GM23338 (cell line): Measurements from ENCODE around the gene CRIP3. TPM values are rescaled to one million over a fixed set of nuclear protein-coding genes. Genes with fewer than 3 reads are reported as not detected.

ENCODE experiments used
- ATAC-seq: fragments of 200-7000 bp; cut with Tn5 transposase; 3 replicates; pipeline ENCODE4 v1.9.1; 2020
- DNase-seq: peaks from one replicate; pipeline ENCODE4 v3.0.0-alpha.2; 2015; ENCODE audit warnings: low spot score
- H2AFZ ChIP-seq: fragments of 200-600 bp; sonication (generic); 2 replicates; pipeline ENCODE4 v1.8.0; 2016; ENCODE audit warnings: antibody characterized with exemption, mild to moderate bottlenecking, moderate library complexity
- H3F3A ChIP-seq: fragments of 200-600 bp; sonication (generic); replicated peaks from 2 replicates; pipeline ENCODE4 v1.8.0; 2017; ENCODE audit warnings: antibody characterized with exemption, mixed run types, low read depth
- H3K27ac ChIP-seq: fragments of 200-600 bp; sonication (generic); 2 replicates; pipeline ENCODE4 v1.6.1; 2016; ENCODE audit warnings: low read depth
- H3K27me3 ChIP-seq: fragments of 200-600 bp; sonication (generic); 2 replicates; pipeline ENCODE4 v1.8.0; 2016; ENCODE audit warnings: mild to moderate bottlenecking, mixed run types, moderate library complexity; ENCODE audit not compliant: insufficient read depth
- H3K36me3 ChIP-seq: fragments of 200-600 bp; sonication (generic); 2 replicates; pipeline ENCODE4 v1.8.0; 2016; ENCODE audit warnings: mild to moderate bottlenecking; ENCODE audit not compliant: insufficient read depth
- H3K4me1 ChIP-seq: fragments of 200-600 bp; sonication (generic); 2 replicates; pipeline ENCODE4 v1.8.0; 2016; ENCODE audit warnings: mild to moderate bottlenecking, moderate library complexity; ENCODE audit not compliant: insufficient read depth
- H3K4me2 ChIP-seq: fragments of 200-600 bp; sonication (generic); 2 replicates; pipeline ENCODE4 v1.7.1; 2017; ENCODE audit warnings: mixed run types
- H3K4me3 ChIP-seq: fragments of 200-600 bp; sonication (generic); 2 replicates; pipeline ENCODE4 v1.6.1; 2016; ENCODE audit warnings: mixed run types
- H3K79me2 ChIP-seq: fragments of 200-600 bp; sonication (generic); replicated peaks from 2 replicates; pipeline ENCODE4 v1.8.0; 2017; ENCODE audit warnings: mild to moderate bottlenecking; ENCODE audit not compliant: insufficient read depth
- H3K9me2 ChIP-seq: fragments of 200-600 bp; sonication (generic); 2 replicates; pipeline ENCODE4 v1.8.0; 2017; ENCODE audit not compliant: insufficient read depth
- H4K20me1 ChIP-seq: fragments of 200-600 bp; sonication (generic); replicated peaks from 2 replicates; pipeline ENCODE4 v1.8.0; 2017; ENCODE audit warnings: mild to moderate bottlenecking; ENCODE audit not compliant: insufficient read depth
- H3K27ac Mint-ChIP-seq: 2 replicates; pipeline ENCODE4 v1.8.0; 2020; ENCODE audit warnings: inconsistent platforms, mild to moderate bottlenecking, moderate library complexity, mixed read lengths
- H3K27me3 Mint-ChIP-seq: 3 replicates; pipeline ENCODE4 v1.8.0; 2022; ENCODE audit warnings: low read depth, mild to moderate bottlenecking, moderate library complexity, mixed read lengths, inconsistent platforms; ENCODE audit not compliant: insufficient read depth, poor library complexity
- H3K36me3 Mint-ChIP-seq: 3 replicates; pipeline ENCODE4 v1.8.0; 2021; ENCODE audit warnings: low read depth, mild to moderate bottlenecking, inconsistent platforms, moderate library complexity, mixed read lengths
- H3K4me1 Mint-ChIP-seq: 3 replicates; pipeline ENCODE4 v1.8.0; 2020; ENCODE audit warnings: mild to moderate bottlenecking, inconsistent platforms, mixed read lengths
- H3K4me3 Mint-ChIP-seq: 3 replicates; pipeline ENCODE4 v1.8.0; 2021; ENCODE audit warnings: moderate library complexity, mild to moderate bottlenecking, inconsistent platforms, mixed read lengths
- H3K9me3 Mint-ChIP-seq: 3 replicates; pipeline ENCODE4 v1.8.0; 2020; ENCODE audit warnings: moderate library complexity, mild to moderate bottlenecking, inconsistent platforms, mixed read lengths
- CREB1 ChIP-seq: fragments of 250-450 bp; sonication (Bioruptor Pico); IDR thresholded peaks from 2 replicates; pipeline ENCODE4 v1.5.0; 2020; ENCODE audit warnings: low read depth, mild to moderate bottlenecking, moderate library complexity
- CTCF ChIP-seq, 2 experiments: fragments of 200-600 bp in 1 of 2; sonication (generic) in 1 of 2; conservative IDR thresholded peaks; 2 replicates each; pipeline versions ENCODE4 v1.5.1 to v1.6.1; 2016 to 2017; ENCODE audit warnings: antibody characterized with exemption in 2 of 2, low read depth in 2 of 2, mild to moderate bottlenecking in 2 of 2, moderate library complexity in 1 of 2
- EZH2 ChIP-seq: fragments of 200-600 bp; sonication (generic); IDR thresholded peaks from one replicate; pipeline ENCODE4 v1.8.0; 2017; ENCODE audit warnings: antibody characterized with exemption, mild to moderate bottlenecking, low read depth; ENCODE audit not compliant: unreplicated experiment
- JUNB ChIP-seq: IDR thresholded peaks from one replicate; pipeline ENCODE4 v1.6.1; 2016; ENCODE audit warnings: antibody characterized with exemption; ENCODE audit not compliant: unreplicated experiment
- NANOG ChIP-seq: IDR thresholded peaks from 2 replicates; pipeline ENCODE4 v1.6.1; 2016; ENCODE audit warnings: antibody characterized with exemption, borderline replicate concordance
- POLR2AphosphoS5 ChIP-seq: IDR thresholded peaks from 2 replicates; pipeline ENCODE4 v1.6.1; 2016; ENCODE audit warnings: antibody characterized with exemption, low read depth
- STAT1 ChIP-seq: IDR thresholded peaks from one replicate; pipeline ENCODE4 v1.6.1; 2016; ENCODE audit warnings: antibody characterized with exemption; ENCODE audit not compliant: unreplicated experiment
- ZNF114 ChIP-seq: fragments of 250-450 bp; sonication (Bioruptor Pico); IDR thresholded peaks from 2 replicates; pipeline ENCODE4 v1.5.0; 2020; ENCODE audit warnings: mild to moderate bottlenecking, moderate library complexity
- ZNF331 ChIP-seq: fragments of 250-450 bp; sonication (Bioruptor Pico); IDR thresholded peaks from 2 replicates; pipeline ENCODE4 v1.5.0; 2020; ENCODE audit warnings: low read depth, mild to moderate bottlenecking, moderate library complexity
- ZNF462 ChIP-seq: fragments of 250-450 bp; sonication (Bioruptor Pico); IDR thresholded peaks from 2 replicates; pipeline ENCODE4 v1.5.0; 2020; ENCODE audit warnings: mild to moderate bottlenecking, moderate library complexity
- polyA plus RNA-seq: library from polyadenylated mRNA; unstranded; fragments of >200 nt; fragmentation: Nextera tagmentation; extraction: Ambion mirVana; gene quantifications from 2 replicates; pipeline ENCODE4 v1.2.1, GENCODE V29; 2016
- total RNA-seq: library from RNA; depleted of rRNA; stranded (reverse); fragments of >200 nt; shearing (Covaris generic); gene quantifications from 2 replicates; pipeline ENCODE4 v1.2.3, GENCODE V29; 2014
- TF ChIP-seq, protein P1 (sequence below): IDR thresholded peaks from 2 replicates; pipeline ENCODE4 v1.6.1; 2016; ENCODE audit warnings: antibody characterized with exemption

Gene CRIP3
- total and polyA plus RNA-seq, 2 experiments from 2014 or later, result 22.0 to 36.0 TPM

GRCh38 chr6:43278524-43279078 lies 30.0 kb downstream of the CRIP3 start (continued):
- TF ChIP-seq EZH2 (no peak), ZNF331 (CRISPR knock-in tag) (no peak), ZNF114 (no peak), CREB1 (CRISPR knock-in tag) (no peak), JUNB (no peak)

DNA sequence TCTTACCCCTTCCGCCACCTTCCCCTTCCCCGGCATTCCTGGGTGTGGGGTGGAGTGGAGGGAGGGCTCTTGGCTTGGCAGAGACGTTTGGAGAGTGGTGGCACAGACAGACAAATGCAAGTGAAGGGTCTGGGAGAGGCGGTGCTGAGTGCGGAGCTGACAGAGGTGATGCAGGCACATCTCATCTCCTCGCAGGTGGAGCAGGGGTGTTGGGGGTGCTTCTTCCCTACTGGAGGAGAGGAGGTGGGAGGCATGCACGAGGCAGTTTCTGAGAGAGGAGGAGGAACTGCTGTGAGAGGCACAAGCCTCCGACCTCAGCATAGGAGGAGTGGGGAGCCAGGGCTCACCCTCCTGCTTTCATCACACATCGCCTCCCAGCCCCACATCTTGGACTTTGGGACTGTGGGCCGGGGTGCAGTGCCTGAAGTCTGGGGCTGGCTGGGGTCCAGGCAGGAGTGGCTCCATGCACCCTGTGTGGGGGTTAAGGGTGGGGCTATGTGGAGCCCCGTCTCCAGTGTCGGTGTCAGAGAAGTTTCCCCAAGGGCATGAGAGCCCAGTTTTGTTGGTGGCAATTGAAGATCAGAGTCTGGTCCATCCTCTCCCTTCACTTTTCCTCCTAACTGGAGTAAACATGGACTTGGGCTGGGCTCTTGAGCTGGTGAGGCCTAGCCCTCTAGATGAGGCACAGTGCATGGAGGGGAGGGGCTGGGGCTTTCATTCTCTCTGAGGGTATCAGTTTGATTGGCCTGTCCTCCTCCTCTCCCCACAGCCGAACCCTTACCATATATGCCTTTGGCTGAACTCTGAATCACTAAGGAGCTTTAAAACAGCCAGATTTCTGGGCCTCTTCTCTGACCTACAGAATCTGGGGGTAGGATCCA lies 30.7 kb downstream of the CRIP3 start:
- Mint-ChIP-seq H3K36me3 (no peaks in the 10 kb centered on the region), H3K27ac (no peak overlapping the region), H3K4me3 (no peak overlapping the region), H3K27me3 (peaks cover 40% of the 10 kb centered on the region), H3K9me3 (no peaks in the 10 kb centered on the region), H3K4me1 (peaks cover 36% of the 10 kb centered on the region)
- Histone ChIP-seq H3K36me3 (no peaks in the 10 kb centered on the region), H3K4me3 (no peak overlapping the region), H3K27ac (no peak overlapping the region), H3K4me2 (peak overlapping the region; percentile 60), H3K4me1 (peaks cover 25% of the 10 kb centered on the region), H4K20me1 (no peaks in the 10 kb centered on the region), H3F3A (peaks cover 2% of the 10 kb centered on the region; the same call in 1 of the 2 replicates), H3K27me3 (peaks cover 47% of the 10 kb centered on the region), H3K79me2 (no peaks in the 10 kb centered on the region), H2AFZ (no peak overlapping the region), H3K9me2 (no peaks in the 10 kb centered on the region)
- ATAC-seq (peak; percentile 45), DNase-seq (no peak)
- TF ChIP-seq CREB1 (CRISPR knock-in tag) (no peak), POLR2AphosphoS5 (no peak), ZNF331 (CRISPR knock-in tag) (no peak), NANOG (no peak), ZNF462 (CRISPR knock-in tag) (no peak), STAT1 (no peak), CTCF (conservative IDR thresholded peaks at IDR 0.05; ENCODE audit: low read depth in 2 of 2) (no peak), JUNB (no peak), ZNF114 (no peak)
- TF ChIP-seq, protein P1, sequence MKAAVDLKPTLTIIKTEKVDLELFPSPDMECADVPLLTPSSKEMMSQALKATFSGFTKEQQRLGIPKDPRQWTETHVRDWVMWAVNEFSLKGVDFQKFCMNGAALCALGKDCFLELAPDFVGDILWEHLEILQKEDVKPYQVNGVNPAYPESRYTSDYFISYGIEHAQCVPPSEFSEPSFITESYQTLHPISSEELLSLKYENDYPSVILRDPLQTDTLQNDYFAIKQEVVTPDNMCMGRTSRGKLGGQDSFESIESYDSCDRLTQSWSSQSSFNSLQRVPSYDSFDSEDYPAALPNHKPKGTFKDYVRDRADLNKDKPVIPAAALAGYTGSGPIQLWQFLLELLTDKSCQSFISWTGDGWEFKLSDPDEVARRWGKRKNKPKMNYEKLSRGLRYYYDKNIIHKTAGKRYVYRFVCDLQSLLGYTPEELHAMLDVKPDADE, result no peak
